ENCODE results near the gene PIP4K2B.
"Not testable (repeated sequence)": the region's sequence is repeated elsewhere in the genome, so short reads cannot be mapped to it uniquely, and the experiment has no call there.

PIP4K2B gene

DNA sequence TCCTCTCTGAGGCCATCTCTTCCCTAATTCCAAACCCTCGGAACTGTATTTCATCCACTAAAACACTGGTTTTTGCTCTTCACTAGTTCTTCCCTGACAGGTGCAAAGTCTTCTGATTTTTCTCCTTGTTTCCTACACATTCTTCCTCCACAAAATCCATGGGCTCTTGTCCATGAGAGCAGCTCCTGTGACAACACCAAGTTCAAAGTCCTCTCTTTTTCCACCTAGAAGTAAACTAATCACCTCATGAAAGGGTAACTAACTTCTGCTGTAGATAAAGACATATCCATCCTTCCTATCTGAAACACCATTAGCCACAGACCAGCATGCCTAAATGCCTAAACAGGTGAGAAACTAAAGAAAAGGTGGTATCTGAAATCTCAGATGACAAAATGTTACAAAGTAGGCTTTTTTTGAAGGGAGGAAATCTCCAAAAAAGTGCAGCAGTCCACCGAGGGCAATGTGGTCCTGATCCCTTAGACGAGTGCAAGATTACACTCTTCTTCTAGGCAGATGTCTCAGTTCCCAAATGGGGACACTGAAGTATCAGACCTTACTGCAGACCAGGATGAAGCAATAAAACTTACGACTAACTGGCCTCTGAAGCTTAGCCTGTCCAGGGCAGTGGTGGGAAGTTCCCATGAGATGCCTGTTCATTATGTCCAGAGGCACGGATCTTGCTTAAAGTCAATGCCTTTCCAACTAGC lies 2.8 kb downstream of the PIP4K2B start:
- H3K36me3 ChIP-seq (ENCODE audit: insufficient read depth, low read length), result peaks cover 31% of the 10 kb centered on the region
- H3K9me3 ChIP-seq (ENCODE audit: low read length), result no peaks in the 10 kb centered on the region
- no peak overlapping the region for H2AFZ ChIP-seq (ENCODE audit: low read depth, low read length)
- peaks cover 22% of the 10 kb centered on the region for H3K4me1 ChIP-seq (ENCODE audit: insufficient read depth, low read length)
- no peaks in the 10 kb centered on the region for H3K27me3 ChIP-seq (ENCODE audit: insufficient read depth, low read length)
- no peak overlapping the region for H3K4me3 ChIP-seq (ENCODE audit: low read length)

DNA sequence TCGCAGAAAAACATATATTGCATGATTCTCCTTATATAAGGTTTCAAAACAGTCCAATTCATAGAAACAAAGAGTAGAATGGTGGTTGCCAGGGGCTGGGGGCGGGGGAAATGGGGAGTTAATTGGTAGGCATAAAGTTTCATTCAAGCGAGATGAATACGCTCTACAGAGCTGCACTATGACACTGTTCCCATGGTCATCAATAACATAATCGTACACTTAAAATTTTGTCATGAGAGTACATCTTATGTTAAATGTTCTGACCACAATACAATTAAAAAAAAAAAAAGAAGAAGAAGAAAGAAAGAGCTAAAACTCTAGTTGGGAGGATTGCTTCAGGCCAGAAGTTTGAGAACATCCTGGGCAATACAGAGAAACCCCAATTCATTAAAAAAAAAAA lies 5.1 kb downstream of the PIP4K2B start:
- peaks cover 27% of the 10 kb centered on the region for H3K4me1 ChIP-seq (ENCODE audit: insufficient read depth, low read length)
- no peaks in the 10 kb centered on the region for H3K27me3 ChIP-seq (ENCODE audit: insufficient read depth, low read length)
- H3K36me3 ChIP-seq (ENCODE audit: insufficient read depth, low read length), result peaks cover 24% of the 10 kb centered on the region
- H3K4me3 ChIP-seq (ENCODE audit: low read length), result no peak overlapping the region
- H2AFZ ChIP-seq (ENCODE audit: low read depth, low read length), result no peak overlapping the region
- no peaks in the 10 kb centered on the region for H3K9me3 ChIP-seq (ENCODE audit: low read length)

DNA sequence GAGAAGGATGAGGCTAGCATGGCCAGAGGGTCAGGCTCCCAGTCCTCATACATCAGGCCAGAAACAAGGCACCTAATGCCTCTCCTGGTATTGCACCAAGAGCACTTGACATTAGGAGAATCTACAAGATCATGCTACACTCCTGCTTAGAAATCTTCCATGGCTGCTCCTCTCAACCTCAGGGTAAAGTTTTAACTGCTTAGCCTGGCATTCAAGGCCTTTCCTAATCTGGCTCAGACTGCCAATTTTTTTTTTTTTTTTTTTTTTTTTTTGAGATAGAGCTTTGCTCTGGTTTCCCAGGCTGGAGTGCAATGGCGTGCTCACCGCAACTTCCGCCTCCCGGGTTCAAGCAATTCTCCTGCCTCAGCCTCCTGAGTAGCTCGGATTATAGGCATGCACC lies 8.2 kb downstream of the PIP4K2B start:
- Histone ChIP-seq H3K27me3 (ENCODE audit: insufficient read depth, low read length) (no peaks in the 10 kb centered on the region), H3K36me3 (ENCODE audit: insufficient read depth, low read length) (peaks cover 28% of the 10 kb centered on the region), H3K9me3 (ENCODE audit: low read length) (no peaks in the 10 kb centered on the region), H2AFZ (ENCODE audit: low read depth, low read length) (no peak overlapping the region), H3K4me1 (ENCODE audit: insufficient read depth, low read length) (peaks cover 15% of the 10 kb centered on the region), H3K4me3 (ENCODE audit: low read length) (no peak overlapping the region)

DNA sequence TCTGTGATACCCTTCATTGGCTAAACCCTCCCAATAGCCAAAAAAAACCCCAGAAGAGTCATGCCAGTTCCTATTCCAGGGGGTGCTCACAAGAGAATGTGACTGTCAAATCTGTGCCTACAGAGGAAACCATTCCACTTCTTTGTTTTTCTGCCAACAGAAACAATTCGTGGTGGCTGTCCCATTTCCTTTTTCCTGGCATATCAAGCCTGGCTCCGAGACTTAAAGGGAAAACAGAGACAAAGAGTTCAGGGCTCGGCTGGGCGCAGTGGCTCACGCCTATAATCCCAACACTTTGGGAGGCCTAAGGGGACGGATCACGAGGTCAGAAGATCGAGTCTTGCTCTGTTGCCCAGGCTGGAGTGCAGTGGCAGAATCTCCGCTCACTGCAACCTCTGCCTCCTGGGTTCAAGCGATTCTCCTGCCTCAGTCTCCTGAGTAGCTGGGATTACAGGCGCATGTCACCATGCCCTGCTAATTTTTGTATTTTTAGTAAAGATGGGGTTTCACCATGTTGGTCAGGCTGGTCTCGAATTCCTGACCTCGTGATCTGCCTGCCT lies 9.1 kb downstream of the PIP4K2B start:
- H3K9me3 ChIP-seq (ENCODE audit: low read length); H2AFZ ChIP-seq (ENCODE audit: low read depth, low read length); H3K27me3 ChIP-seq (ENCODE audit: insufficient read depth, low read length); H3K4me3 ChIP-seq (ENCODE audit: low read length): not testable (repeated sequence)
- peaks cover 32% of the 10 kb centered on the region for H3K36me3 ChIP-seq (ENCODE audit: insufficient read depth, low read length)
- H3K4me1 ChIP-seq (ENCODE audit: insufficient read depth, low read length), result peaks cover 15% of the 10 kb centered on the region

DNA sequence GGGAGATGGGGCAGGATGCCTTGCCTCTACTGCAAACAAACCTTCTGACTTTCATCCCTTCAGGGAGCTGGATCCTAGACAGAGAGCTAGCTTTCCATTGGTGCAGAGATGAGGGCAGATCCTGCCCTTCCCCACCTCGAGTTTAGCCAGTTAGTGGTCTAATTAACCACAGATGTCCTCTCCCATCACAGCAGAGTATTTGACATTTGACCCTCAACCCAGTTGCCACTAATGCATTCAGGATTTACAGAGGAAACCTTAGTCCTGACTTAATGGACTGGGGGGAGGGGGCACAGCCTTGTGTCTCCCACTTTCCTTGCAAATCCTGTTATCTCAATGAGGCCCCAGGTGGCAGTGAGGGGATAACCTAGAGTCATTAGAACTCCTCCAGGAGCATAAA lies 10.2 kb downstream of the PIP4K2B start:
- Histone ChIP-seq H3K27me3 (ENCODE audit: insufficient read depth, low read length) (no peaks in the 10 kb centered on the region), H3K4me1 (ENCODE audit: insufficient read depth, low read length) (peaks cover 15% of the 10 kb centered on the region), H3K4me3 (ENCODE audit: low read length) (no peak overlapping the region), H3K9me3 (ENCODE audit: low read length) (no peaks in the 10 kb centered on the region), H2AFZ (ENCODE audit: low read depth, low read length) (no peak overlapping the region), H3K36me3 (ENCODE audit: insufficient read depth, low read length) (peaks cover 40% of the 10 kb centered on the region)

DNA sequence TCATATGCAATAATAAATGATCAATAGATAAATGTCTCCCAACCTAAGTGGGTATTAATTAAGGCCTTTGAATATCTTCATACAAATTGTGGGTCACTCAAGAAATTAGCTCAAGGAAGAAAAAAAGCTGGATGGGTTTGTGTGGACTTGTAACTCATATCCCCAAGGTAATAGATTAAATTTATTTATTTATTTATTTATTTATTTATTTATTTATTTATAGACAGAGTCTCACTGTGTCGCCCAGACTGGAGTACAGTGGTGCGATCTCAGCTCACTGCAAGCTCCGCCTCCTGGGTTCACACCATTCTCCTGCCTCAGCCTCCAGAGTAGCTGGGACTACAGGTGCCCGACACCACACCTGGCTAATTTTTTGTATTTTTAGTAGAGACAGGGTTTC lies 11.4 kb downstream of the PIP4K2B start:
- Histone ChIP-seq H3K36me3 (ENCODE audit: insufficient read depth, low read length) (peaks cover 46% of the 10 kb centered on the region), H3K4me1 (ENCODE audit: insufficient read depth, low read length) (peaks cover 15% of the 10 kb centered on the region)
- not testable (repeated sequence) for H3K27me3 ChIP-seq (ENCODE audit: insufficient read depth, low read length); H2AFZ ChIP-seq (ENCODE audit: low read depth, low read length); H3K9me3 ChIP-seq (ENCODE audit: low read length); H3K4me3 ChIP-seq (ENCODE audit: low read length)

DNA sequence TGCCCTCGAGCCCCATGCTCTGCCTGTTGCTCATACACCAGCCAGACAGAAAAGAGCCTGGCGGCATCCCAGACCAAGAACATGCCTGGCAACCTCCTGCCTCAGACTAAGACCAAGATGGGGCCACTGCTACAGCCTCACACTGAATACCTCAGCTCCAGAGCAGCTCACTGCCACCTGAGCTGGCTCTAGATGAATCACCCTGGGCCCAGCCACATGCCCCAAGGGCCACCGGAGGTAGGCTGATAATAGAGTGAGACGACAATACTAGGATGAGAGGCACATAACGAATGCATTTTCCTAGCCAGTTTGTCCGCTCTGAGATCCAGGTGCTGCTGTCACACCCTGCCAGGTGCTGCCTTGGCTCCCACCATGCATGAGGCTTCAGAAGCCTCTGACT lies 13.0 kb downstream of the PIP4K2B start:
- Histone ChIP-seq H3K36me3 (ENCODE audit: insufficient read depth, low read length) (peaks cover 49% of the 10 kb centered on the region), H3K4me3 (ENCODE audit: low read length) (no peak overlapping the region), H3K9me3 (ENCODE audit: low read length) (no peaks in the 10 kb centered on the region), H3K27me3 (ENCODE audit: insufficient read depth, low read length) (no peaks in the 10 kb centered on the region), H2AFZ (ENCODE audit: low read depth, low read length) (no peak overlapping the region), H3K4me1 (ENCODE audit: insufficient read depth, low read length) (peaks cover 15% of the 10 kb centered on the region)

DNA sequence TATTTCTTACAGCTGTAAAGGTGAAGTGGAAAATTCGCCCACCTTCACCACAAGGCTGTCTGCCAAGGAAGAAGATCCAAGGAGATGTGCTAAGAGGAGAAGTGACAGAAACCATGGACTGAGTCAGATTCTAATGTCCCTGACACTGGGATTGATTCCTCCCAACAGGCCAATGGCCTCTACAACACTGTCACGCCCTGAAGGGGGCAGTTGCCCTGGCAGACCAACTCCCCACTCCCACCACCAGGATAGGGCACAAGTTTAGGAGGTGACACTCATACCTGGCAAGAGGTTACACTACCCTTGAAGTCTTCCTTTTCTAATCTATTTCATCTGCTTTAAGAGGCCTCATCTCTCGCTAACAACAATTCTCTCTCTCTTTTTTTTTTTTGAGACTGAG lies 16.1 kb downstream of the PIP4K2B start:
- no peak overlapping the region for H2AFZ ChIP-seq (ENCODE audit: low read depth, low read length)
- peaks cover 79% of the 10 kb centered on the region for H3K36me3 ChIP-seq (ENCODE audit: insufficient read depth, low read length)
- H3K4me3 ChIP-seq (ENCODE audit: low read length), result no peak overlapping the region
- H3K27me3 ChIP-seq (ENCODE audit: insufficient read depth, low read length), result no peaks in the 10 kb centered on the region
- no peaks in the 10 kb centered on the region for H3K9me3 ChIP-seq (ENCODE audit: low read length)
- no peaks in the 10 kb centered on the region for H3K4me1 ChIP-seq (ENCODE audit: insufficient read depth, low read length)

GRCh38 chr17:38779965-38780752 lies 19.2 kb downstream of the PIP4K2B start:
- Histone ChIP-seq H3K36me3 (ENCODE audit: insufficient read depth, low read length) (peaks cover 87% of the 10 kb centered on the region), H2AFZ (ENCODE audit: low read depth, low read length) (no peak overlapping the region), H3K4me3 (ENCODE audit: low read length) (no peak overlapping the region), H3K9me3 (ENCODE audit: low read length) (no peaks in the 10 kb centered on the region), H3K27me3 (ENCODE audit: insufficient read depth, low read length) (no peaks in the 10 kb centered on the region), H3K4me1 (ENCODE audit: insufficient read depth, low read length) (no peaks in the 10 kb centered on the region)

DNA sequence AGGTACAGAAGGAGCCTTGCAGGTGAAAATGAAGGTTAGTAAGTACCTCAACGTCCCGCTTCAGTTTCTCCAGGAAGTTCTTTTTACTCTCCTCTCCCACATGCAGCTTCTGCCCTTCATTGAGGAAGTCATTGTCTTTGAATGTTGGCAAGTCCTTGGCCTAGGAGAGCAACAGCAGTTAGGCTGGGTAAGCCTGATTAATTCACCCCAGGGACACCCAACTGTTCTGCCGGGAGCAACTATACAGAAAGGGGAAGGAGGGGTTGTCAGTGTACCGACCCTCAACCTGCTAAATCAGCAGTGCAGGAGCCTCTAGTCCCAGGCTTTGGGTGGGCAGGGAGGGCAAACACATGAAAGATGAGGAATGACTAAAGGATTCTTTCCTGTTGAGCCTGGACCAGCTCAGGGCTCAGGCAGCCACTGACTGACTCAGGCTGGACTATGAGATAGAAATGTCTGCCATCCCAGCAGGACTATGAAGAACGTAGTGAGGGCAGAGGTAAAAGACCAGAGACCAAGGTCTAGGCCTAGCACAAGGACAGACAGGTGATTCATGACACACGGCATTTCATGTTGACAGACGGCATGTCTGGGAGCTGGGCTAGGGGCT lies 21.6 kb downstream of the PIP4K2B start:
- Histone ChIP-seq H3K4me3 (ENCODE audit: low read length) (no peak overlapping the region), H3K36me3 (ENCODE audit: insufficient read depth, low read length) (peaks cover 87% of the 10 kb centered on the region), H2AFZ (ENCODE audit: low read depth, low read length) (no peak overlapping the region), H3K27me3 (ENCODE audit: insufficient read depth, low read length) (no peaks in the 10 kb centered on the region), H3K4me1 (ENCODE audit: insufficient read depth, low read length) (no peaks in the 10 kb centered on the region), H3K9me3 (ENCODE audit: low read length) (no peaks in the 10 kb centered on the region)

DNA sequence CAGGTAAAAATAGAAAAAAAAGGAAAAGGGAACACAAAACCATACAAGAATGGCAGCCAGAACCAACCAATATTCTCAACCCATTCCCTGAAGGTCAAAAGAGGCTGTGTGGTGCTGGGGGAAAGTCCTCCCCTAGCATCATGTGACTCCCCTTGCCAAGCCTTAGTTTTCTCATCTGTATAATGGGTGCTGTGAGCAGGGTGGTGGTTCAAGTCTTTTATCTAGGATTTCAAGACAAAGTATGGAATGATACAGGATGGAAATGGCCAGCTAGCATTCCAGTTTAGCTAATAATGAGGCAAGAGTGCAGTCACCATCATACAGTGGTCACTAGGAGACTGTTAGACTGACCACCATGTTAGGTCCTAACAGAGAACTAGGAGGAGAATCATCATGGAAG lies 26.1 kb downstream of the PIP4K2B start:
- Histone ChIP-seq H3K4me1 (ENCODE audit: insufficient read depth, low read length) (no peaks in the 10 kb centered on the region), H2AFZ (ENCODE audit: low read depth, low read length) (no peak overlapping the region), H3K36me3 (ENCODE audit: insufficient read depth, low read length) (peaks cover 91% of the 10 kb centered on the region), H3K9me3 (ENCODE audit: low read length) (no peaks in the 10 kb centered on the region), H3K27me3 (ENCODE audit: insufficient read depth, low read length) (no peaks in the 10 kb centered on the region), H3K4me3 (ENCODE audit: low read length) (no peak overlapping the region)

DNA sequence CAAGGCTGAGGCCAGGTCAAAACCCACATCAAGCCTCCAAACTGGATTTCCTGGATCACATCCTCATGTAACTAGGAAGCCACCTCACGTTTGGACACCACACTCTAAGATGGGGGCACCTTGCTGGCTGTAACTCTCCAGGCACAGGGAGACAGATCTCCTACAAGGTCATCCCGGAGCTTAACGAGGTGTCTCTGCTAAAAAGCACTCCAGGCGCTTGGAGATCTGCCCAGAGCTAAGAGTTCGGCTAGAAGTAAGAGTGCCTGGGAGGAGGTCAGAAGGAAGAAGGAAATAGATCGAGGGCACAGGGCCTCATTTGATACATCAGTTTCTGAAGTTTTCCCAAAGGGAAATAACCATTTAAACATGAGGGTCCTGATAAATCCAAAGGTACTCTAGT lies 30.9 kb downstream of the PIP4K2B start:
- H3K9me3 ChIP-seq (ENCODE audit: low read length), result no peaks in the 10 kb centered on the region
- no peaks in the 10 kb centered on the region for H3K27me3 ChIP-seq (ENCODE audit: insufficient read depth, low read length)
- H2AFZ ChIP-seq (ENCODE audit: low read depth, low read length), result no peak overlapping the region
- H3K36me3 ChIP-seq (ENCODE audit: insufficient read depth, low read length), result peaks cover 97% of the 10 kb centered on the region
- no peak overlapping the region for H3K4me3 ChIP-seq (ENCODE audit: low read length)
- no peaks in the 10 kb centered on the region for H3K4me1 ChIP-seq (ENCODE audit: insufficient read depth, low read length)

DNA sequence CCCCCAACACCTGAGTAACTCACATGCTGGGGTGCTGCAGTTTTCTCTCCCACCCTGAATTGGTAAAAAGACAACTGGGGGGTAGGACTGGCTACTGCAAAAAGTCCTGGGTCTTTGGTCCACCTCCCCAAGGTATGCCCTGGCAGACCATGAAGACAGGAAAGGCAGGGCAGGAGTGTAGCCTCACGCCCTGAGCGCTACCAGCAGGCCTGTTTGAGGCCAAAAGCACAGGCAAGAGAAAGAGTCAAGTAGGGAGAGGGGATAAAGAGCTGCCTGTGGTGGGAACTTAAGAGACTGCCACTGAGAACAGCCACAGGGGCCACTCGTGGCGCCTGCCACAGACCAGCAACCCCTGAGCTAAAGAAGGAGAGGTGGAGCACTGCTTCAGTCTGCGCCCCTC lies 33.0 kb downstream of the PIP4K2B start:
- no peaks in the 10 kb centered on the region for H3K27me3 ChIP-seq (ENCODE audit: insufficient read depth, low read length)
- no peak overlapping the region for H2AFZ ChIP-seq (ENCODE audit: low read depth, low read length)
- H3K9me3 ChIP-seq (ENCODE audit: low read length), result no peaks in the 10 kb centered on the region
- peaks cover 89% of the 10 kb centered on the region for H3K36me3 ChIP-seq (ENCODE audit: insufficient read depth, low read length)
- H3K4me1 ChIP-seq (ENCODE audit: insufficient read depth, low read length), result no peaks in the 10 kb centered on the region
- H3K4me3 ChIP-seq (ENCODE audit: low read length), result no peak overlapping the region

Measured in neuron (in vitro differentiated cells).